Measurements from ENCODE around the gene BLM. TPM values are rescaled to one million over a fixed set of nuclear protein-coding genes. Genes with fewer than 3 reads are reported as not detected.

Gene BLM
- total and polyA plus RNA-seq, 8 donors: 0.12 to 1.1 (median 0.65) TPM; not detected in 1

DNA sequence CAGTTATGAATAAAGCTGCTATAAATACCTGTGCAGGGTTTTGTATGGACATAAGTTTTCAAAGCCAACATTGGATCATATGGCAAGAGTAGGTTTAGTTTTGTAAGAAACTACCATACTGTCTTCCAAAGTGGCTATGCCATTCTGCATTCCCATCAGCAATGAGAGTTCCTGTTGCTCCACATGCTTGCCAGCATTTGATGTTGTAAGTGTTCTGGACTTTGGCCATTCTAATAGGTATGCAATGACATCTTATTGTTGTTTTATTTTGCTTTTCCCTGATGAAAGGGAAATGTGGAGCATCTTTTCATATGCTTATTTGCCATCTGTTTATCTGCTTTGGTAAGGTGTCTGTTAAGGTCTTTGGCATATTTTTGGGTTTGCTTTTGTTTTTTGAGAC lies 22.2 kb upstream of the BLM start:
- Histone ChIP-seq H3K27me3 (no peaks in the 10 kb centered on the region), H3K36me3 (no peaks in the 10 kb centered on the region), H3K4me1 (no peaks in the 10 kb centered on the region), H3K9me3 (no peaks in the 10 kb centered on the region), H3K27ac (no peak overlapping the region), H3K4me3 (no peak overlapping the region)
- no peak for FAIRE-seq
- TF ChIP-seq, protein P1, sequence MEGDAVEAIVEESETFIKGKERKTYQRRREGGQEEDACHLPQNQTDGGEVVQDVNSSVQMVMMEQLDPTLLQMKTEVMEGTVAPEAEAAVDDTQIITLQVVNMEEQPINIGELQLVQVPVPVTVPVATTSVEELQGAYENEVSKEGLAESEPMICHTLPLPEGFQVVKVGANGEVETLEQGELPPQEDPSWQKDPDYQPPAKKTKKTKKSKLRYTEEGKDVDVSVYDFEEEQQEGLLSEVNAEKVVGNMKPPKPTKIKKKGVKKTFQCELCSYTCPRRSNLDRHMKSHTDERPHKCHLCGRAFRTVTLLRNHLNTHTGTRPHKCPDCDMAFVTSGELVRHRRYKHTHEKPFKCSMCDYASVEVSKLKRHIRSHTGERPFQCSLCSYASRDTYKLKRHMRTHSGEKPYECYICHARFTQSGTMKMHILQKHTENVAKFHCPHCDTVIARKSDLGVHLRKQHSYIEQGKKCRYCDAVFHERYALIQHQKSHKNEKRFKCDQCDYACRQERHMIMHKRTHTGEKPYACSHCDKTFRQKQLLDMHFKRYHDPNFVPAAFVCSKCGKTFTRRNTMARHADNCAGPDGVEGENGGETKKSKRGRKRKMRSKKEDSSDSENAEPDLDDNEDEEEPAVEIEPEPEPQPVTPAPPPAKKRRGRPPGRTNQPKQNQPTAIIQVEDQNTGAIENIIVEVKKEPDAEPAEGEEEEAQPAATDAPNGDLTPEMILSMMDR (IDR thresholded peaks at IDR 0.05): no peak
- ATAC-seq: no peak
- no peak for DNase-seq
- intact Hi-C loops (cut with DNase I): no loop called here

DNA sequence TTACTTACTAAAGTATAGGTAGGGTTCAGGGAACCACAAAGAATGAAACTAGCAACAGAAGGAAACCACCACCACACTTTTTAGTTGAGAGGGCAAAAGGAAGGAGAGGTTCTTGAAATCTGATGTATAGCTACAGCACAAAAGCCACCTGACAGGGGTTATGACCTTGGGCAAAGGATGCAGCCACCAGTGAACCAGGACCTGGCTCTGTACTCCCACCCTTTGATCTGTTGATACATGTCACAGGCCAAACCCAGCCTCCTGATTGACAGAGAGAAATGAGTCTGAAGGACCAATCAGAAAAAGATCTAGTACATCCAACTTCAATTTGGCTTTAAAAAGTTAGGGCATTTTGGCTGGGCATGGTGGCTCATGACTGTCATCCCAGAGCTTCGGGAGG lies 20.0 kb upstream of the BLM start:
- Histone ChIP-seq H3K36me3 (no peaks in the 10 kb centered on the region), H3K4me3 (no peak overlapping the region), H3K27ac (no peak overlapping the region), H3K4me1 (no peaks in the 10 kb centered on the region), H3K9me3 (no peaks in the 10 kb centered on the region), H3K27me3 (no peaks in the 10 kb centered on the region)
- intact Hi-C loops (cut with DNase I): no loop called here
- ATAC-seq (no peak), DNase-seq (no peak), FAIRE-seq (no peak)
- TF ChIP-seq, protein P1 (IDR thresholded peaks at IDR 0.05): no peak
- WGBS, 2 donors: 92 to 96% methylated on average over 1 of the region's 1 CpG

DNA sequence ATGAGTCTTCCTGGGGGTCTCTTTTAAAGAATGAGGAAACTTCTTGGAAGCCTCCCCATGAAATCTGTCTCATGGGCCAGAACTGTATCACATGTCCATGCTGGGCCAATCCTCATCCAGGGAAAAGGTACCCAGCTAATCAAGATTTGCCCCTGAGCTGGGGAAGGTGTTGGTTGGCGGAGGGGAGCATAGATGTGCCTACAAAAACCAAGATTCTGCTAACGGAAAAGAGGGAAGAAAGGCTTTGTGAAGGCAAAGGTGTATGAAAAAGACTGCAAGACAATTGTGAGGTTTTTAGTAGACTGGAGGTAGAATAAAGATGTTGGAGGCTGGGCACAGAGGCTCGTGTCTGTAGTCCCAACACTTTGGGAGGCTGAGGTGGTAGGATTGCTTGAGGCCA lies 18.5 kb upstream of the BLM start:
- Histone ChIP-seq H3K36me3 (no peaks in the 10 kb centered on the region), H3K4me1 (no peaks in the 10 kb centered on the region), H3K27ac (no peak overlapping the region), H3K9me3 (no peaks in the 10 kb centered on the region), H3K27me3 (no peaks in the 10 kb centered on the region), H3K4me3 (no peak overlapping the region)
- FAIRE-seq: no peak
- no peak for ATAC-seq
- TF ChIP-seq, protein P1 (IDR thresholded peaks at IDR 0.05): no peak
- WGBS, 2 donors: 90 to 92% methylated on average over 3 of the region's 3 CpGs
- intact Hi-C loops (cut with DNase I): no loop called here
- DNase-seq: no peak

DNA sequence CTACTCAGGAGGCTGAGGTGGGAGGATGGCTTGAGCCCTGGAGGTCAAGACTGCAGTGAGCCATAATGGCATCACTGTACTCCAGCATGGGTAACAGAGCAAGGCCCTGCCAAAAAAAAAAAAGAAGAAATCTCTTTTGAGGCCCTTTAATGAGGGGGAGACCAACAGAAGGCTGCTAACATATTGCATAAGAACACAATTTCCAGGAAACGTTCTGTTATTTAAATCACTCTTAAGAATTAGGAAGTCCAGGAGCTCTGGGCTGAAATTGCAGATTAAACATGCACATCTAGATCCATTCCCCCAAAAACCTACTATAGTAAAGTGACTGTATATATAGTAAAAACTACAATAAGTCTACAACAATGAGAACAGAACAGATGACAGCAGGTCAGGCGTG lies 16.1 kb upstream of the BLM start:
- Histone ChIP-seq H3K27ac (no peak overlapping the region), H3K9me3 (no peaks in the 10 kb centered on the region), H3K4me1 (no peaks in the 10 kb centered on the region), H3K4me3 (no peak overlapping the region), H3K36me3 (no peaks in the 10 kb centered on the region), H3K27me3 (no peaks in the 10 kb centered on the region)
- ATAC-seq: peak in 2 of 4 donors; percentile 26 to 50
- WGBS, 2 donors: 75 to 85% methylated on average over 2 of the region's 2 CpGs
- DNase-seq: no peak
- intact Hi-C loops (cut with DNase I): no loop called here
- TF ChIP-seq, protein P1 (IDR thresholded peaks at IDR 0.05): no peak
- FAIRE-seq: no peak

DNA sequence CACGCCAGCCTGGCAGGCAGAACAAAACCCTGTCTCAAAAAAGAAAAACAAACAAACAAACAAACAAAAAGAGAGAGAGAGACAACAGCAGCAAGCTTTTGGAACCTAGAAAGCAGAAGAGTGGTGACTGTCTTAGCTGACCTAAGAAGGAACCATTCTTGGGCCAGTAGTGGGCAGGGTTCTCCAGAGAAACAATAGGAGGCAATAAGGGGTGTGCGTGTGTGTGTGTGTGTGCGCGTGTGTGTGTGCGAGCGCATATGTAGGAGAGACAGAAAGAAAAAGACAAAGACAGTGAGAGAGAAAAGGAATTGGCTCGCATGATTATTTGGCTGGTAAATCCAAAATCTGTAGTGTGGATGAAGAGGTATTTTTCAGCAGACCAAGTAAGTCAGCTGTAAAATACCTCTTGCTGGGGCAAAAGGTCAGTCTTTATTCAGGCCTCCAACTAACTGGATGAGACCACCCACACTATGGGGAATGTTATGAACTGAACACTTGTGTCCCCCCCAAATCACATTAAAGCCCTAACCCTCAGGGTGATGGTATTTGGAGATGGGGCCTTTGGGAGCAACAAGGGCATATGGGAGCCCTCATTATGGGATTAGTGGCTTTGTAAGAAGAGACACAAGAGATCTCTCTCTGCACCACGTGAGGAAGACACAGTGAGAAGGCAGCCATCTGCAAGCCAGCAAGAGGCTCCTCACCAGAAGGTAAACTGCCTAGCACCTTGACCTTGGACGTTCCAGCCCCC lies 15.1 kb upstream of the BLM start:
- H3K27ac ChIP-seq: no peak overlapping the region
- ATAC-seq (peak in 2 of 4 donors; percentile 61 to 67), DNase-seq (no peak), FAIRE-seq (no peak)
- no peaks in the 10 kb centered on the region for H3K27me3 ChIP-seq
- no peak overlapping the region for H3K4me3 ChIP-seq
- 81 to 89% methylated on average over 9 of the region's 9 CpGs for WGBS, 2 donors
- no peaks in the 10 kb centered on the region for H3K9me3 ChIP-seq
- intact Hi-C loops (cut with DNase I): no loop called here
- no peaks in the 10 kb centered on the region for H3K36me3 ChIP-seq
- TF ChIP-seq, protein P1 (IDR thresholded peaks at IDR 0.05): no peak
- no peaks in the 10 kb centered on the region for H3K4me1 ChIP-seq

Data from pancreas (tissue), 10 donors.